BJ (cell line): Measurements from ENCODE around the gene FRMD5. TPM values are rescaled to one million over a fixed set of nuclear protein-coding genes. Genes with fewer than 3 reads are reported as not detected.

Experiments used
- CTCF ChIA-PET: fragments of 350-600 bp; formaldehyde crosslinking; extraction: SDS; loops from one replicate; lab custom pipeline; 2021; ENCODE audit warnings: antibody characterized with exemption, inconsistent platforms; lab: Yijun Ruan, JAX
- POLR2A ChIA-PET: fragments of 300-600 bp; sonication (Branson Sonifier 250); formaldehyde crosslinking; extraction: SDS; loops from one replicate; lab custom pipeline; 2021; ENCODE audit warnings: antibody characterized with exemption; lab: Charles Lee
- DNase-seq: peaks from one replicate; pipeline ENCODE4 v3.0.0-alpha.2; 2011; ENCODE audit warnings: low read depth
- H3K27me3 ChIP-seq: 2 replicates; pipeline ENCODE4 v1.6.0; 2011; ENCODE audit warnings: low read length; ENCODE audit not compliant: control insufficient read depth, insufficient read depth
- H3K36me3 ChIP-seq: 2 replicates; pipeline ENCODE4 v1.5.1; 2011; ENCODE audit warnings: low read length; ENCODE audit not compliant: control insufficient read depth, insufficient read depth
- H3K4me3 ChIP-seq: 2 replicates; pipeline ENCODE4 v1.5.1; 2011; ENCODE audit warnings: low read depth, mild to moderate bottlenecking, control low read depth, low read length
- CTCF ChIP-seq: IDR thresholded peaks from 2 replicates; pipeline ENCODE4 v1.5.1; 2011; ENCODE audit warnings: low read depth, mild to moderate bottlenecking, control low read depth, inconsistent platforms, low read length, moderate library complexity; ENCODE audit not compliant: insufficient read depth
- polyA plus RNA-seq: library from polyadenylated mRNA; depleted of rRNA; stranded (reverse); fragments of >200 nt; gene quantifications from 2 replicates; pipeline ENCODE4 v1.2.3, GENCODE V29; 2011

The FRMD5 gene
- polyA plus RNA-seq, 1 experiment: 0.96 TPM

DNA sequence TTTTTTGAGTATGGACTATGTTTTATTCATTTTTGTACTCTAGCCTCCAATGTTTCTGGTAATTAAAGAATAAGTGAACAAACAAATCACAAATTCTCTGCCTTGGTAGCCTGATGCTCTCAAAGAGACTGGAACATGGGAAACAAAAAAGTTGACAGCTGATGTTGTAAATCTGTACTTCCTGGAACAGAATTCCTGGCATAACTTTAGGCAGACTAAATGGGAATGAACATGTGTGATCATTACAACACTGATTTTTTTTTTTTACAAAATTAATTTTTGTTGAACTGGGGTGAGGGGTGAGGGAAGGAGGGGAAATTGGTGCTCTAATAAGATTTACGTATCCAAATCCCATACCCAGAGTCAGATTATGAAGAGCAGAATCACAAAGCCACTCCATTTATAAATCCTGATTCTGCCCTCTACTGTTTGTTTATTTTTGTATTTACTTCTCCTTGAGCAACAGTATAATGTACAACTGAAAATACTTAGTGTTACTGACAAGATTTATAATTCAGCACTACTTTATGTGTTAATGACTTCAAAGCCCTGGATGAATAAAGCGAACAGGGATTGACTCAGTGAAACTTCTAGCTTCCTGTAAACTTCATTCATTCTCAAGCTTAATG, 165.0 kb downstream of the FRMD5 start:
- TF ChIP-seq CTCF: no peak
- CTCF ChIA-PET: interaction anchor here (0.6 to 1.1 kb wide), 5 partner anchors 14 to 123 kb away, joined by 3 to 4 read pairs (median 4); no protein-coding TSS in a partner anchor
- Histone ChIP-seq H3K4me3 (no peak overlapping the region), H3K27me3 (no peaks in the 10 kb centered on the region), H3K36me3 (no peaks in the 10 kb centered on the region)
- POLR2A ChIA-PET: interaction anchor here (0.8 kb wide), 1 partner anchor 118 kb away, joined by 4 read pairs; no protein-coding TSS in a partner anchor
- DNase-seq: no peak

- POLR2A ChIA-PET: interaction anchor here (0.6 kb wide), 1 partner anchor 72 kb away, joined by 5 read pairs; no protein-coding TSS in a partner anchor
- Histone ChIP-seq H3K27me3 (no peaks in the 10 kb centered on the region), H3K4me3 (no peak overlapping the region), H3K36me3 (no peaks in the 10 kb centered on the region)
- no peak for DNase-seq
- TF ChIP-seq CTCF: no peak
- CTCF ChIA-PET: interaction anchor here (0.8 kb wide), 1 partner anchor 122 kb away, joined by 4 read pairs; no protein-coding TSS in a partner anchor
These were observed 166.1 kb downstream of the FRMD5 start for GRCh38 chr15:44029003-44029402.

- DNase-seq: no peak
- Histone ChIP-seq H3K27me3 (no peaks in the 10 kb centered on the region), H3K4me3 (no peak overlapping the region), H3K36me3 (no peaks in the 10 kb centered on the region)
- ChIA-PET POLR2A (no interaction called here), CTCF (no interaction called here)
- TF ChIP-seq CTCF: no peak
These were observed 166.7 kb downstream of the FRMD5 start for GRCh38 chr15:44028349-44028748.

GRCh38 chr15:44024155-44024554, 170.9 kb downstream of the FRMD5 start:
- POLR2A ChIA-PET: no interaction called here
- DNase-seq: no peak
- Histone ChIP-seq H3K27me3 (no peaks in the 10 kb centered on the region), H3K4me3 (no peak overlapping the region), H3K36me3 (no peaks in the 10 kb centered on the region)
- no peak for TF ChIP-seq CTCF
- CTCF ChIA-PET: interaction anchor here (1.2 to 1.3 kb wide), 2 partner anchors 9 to 56 kb away, joined by 3 to 4 read pairs; no protein-coding TSS in a partner anchor

- TF ChIP-seq CTCF: no peak
- Histone ChIP-seq H3K27me3 (no peaks in the 10 kb centered on the region), H3K4me3 (no peak overlapping the region), H3K36me3 (no peaks in the 10 kb centered on the region)
- CTCF ChIA-PET: interaction anchor here (1.0 kb wide), 1 partner anchor 19 kb away, joined by 3 read pairs; no protein-coding TSS in a partner anchor
- DNase-seq: no peak
- POLR2A ChIA-PET: no interaction called here
These were observed 171.9 kb downstream of the FRMD5 start for GRCh38 chr15:44023176-44023575.
